ENCODE results near the gene PARP16.

The PARP16 gene

DNA sequence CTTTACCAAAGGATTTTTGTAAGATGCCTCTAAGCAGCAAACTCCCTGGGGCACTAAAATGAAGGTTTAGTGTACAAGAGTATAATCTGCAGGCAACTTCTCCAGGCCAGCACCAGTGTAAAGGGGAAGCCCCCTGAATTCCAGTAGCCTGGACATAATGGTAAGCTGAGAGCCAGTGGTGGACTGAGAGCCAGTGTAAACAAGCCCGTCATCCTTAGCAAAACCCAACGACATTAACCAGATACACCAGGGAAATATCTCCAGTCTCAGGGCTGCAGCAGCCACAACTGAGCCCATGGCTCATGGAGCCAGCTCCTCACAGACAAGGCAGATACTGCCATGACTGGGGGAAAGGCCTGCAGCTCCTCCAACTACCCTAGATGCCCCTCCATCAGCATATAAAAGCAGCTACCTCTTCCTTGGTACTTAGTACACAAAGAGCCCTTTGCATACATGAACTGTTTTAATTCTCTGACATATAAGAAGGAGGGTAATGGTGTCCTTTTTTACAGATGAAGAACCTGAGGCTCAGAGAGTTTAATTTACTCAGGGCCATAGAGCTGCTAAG, 21.7 kb downstream of the PARP16 start:
- H3K9ac ChIP-seq (ENCODE audit: low read depth, low read length, poor library complexity, severe bottlenecking), result no peak overlapping the region
- H3K36me3 ChIP-seq (ENCODE audit: insufficient read depth, low read length), result peaks cover 67% of the 10 kb centered on the region; the same call in 1 of the 2 replicates
- H3K79me2 ChIP-seq (ENCODE audit: insufficient read depth, low read length), result no peaks in the 10 kb centered on the region
- H4K20me1 ChIP-seq (ENCODE audit: insufficient read depth, low read length, poor library complexity, severe bottlenecking), result no peaks in the 10 kb centered on the region
- H2AFZ ChIP-seq (ENCODE audit: low read length), result no peak overlapping the region
- H3K4me2 ChIP-seq (ENCODE audit: low read depth, low read length, poor library complexity, severe bottlenecking), result no peak overlapping the region
- TF ChIP-seq EZH2phosphoT487 (IDR thresholded peaks at IDR 0.05; ENCODE audit: borderline replicate concordance) (no peak), CTCF (conservative IDR thresholded peaks at IDR 0.05; ENCODE audit: low read length) (no peak)
- no peaks in the 10 kb centered on the region for H3K9me3 ChIP-seq (ENCODE audit: insufficient read depth, low read depth, low read length)
- H3K4me3 ChIP-seq (ENCODE audit: low read length, poor library complexity, severe bottlenecking), result no peak overlapping the region
- no peaks in the 10 kb centered on the region for H3K9me2 ChIP-seq (replicated peaks; ENCODE audit: low read depth, low read length)
- H3K4me1 ChIP-seq (ENCODE audit: insufficient read depth, low read length, poor library complexity, severe bottlenecking), result no peaks in the 10 kb centered on the region
- H3F3A ChIP-seq (ENCODE audit: low read depth), result no peaks in the 10 kb centered on the region
- H3K27me3 ChIP-seq (ENCODE audit: insufficient read depth, low read length, poor library complexity, severe bottlenecking), result no peaks in the 10 kb centered on the region

GRCh38 chr15:65263313-65263712, 23.4 kb downstream of the PARP16 start:
- Histone ChIP-seq H3K4me1 (ENCODE audit: insufficient read depth, low read length, poor library complexity, severe bottlenecking) (no peaks in the 10 kb centered on the region), H3K4me2 (ENCODE audit: low read depth, low read length, poor library complexity, severe bottlenecking) (no peak overlapping the region), H3K27me3 (ENCODE audit: insufficient read depth, low read length, poor library complexity, severe bottlenecking) (no peaks in the 10 kb centered on the region), H4K20me1 (ENCODE audit: insufficient read depth, low read length, poor library complexity, severe bottlenecking) (no peaks in the 10 kb centered on the region), H3K4me3 (ENCODE audit: low read length, poor library complexity, severe bottlenecking) (no peak overlapping the region), H3K9me2 (replicated peaks; ENCODE audit: low read depth, low read length) (no peaks in the 10 kb centered on the region), H3K9ac (ENCODE audit: low read depth, low read length, poor library complexity, severe bottlenecking) (no peak overlapping the region), H3K9me3 (ENCODE audit: insufficient read depth, low read depth, low read length) (no peaks in the 10 kb centered on the region), H3F3A (ENCODE audit: low read depth) (no peaks in the 10 kb centered on the region), H3K79me2 (ENCODE audit: insufficient read depth, low read length) (no peaks in the 10 kb centered on the region), H2AFZ (ENCODE audit: low read length) (no peak overlapping the region), H3K36me3 (ENCODE audit: insufficient read depth, low read length) (peaks cover 72% of the 10 kb centered on the region; the same call in 1 of the 2 replicates)
- no peak for TF ChIP-seq EZH2phosphoT487 (IDR thresholded peaks at IDR 0.05; ENCODE audit: borderline replicate concordance)
- TF ChIP-seq CTCF (conservative IDR thresholded peaks at IDR 0.05; ENCODE audit: low read length), result no peak

DNA sequence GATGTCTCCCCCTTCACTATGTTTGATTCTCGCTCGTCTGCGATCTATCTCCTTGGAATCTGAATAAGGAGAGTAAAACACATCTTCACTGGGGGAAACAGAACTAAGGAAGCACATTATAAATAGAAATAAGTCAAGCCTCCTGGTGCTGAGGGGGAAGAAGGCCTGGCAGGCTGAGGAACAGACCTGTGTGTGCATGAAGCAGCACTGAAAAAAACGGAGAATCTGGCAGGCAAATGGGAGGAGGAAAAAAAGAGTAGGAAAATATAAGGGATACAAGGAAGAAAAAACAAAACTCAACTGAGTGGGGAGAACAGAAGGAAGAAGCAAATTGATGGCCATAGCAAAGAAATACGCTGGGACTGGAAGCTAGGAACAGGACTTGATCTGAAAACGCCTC, 25.7 kb downstream of the PARP16 start:
- Histone ChIP-seq H3K4me2 (ENCODE audit: low read depth, low read length, poor library complexity, severe bottlenecking) (no peak overlapping the region), H3K4me1 (ENCODE audit: insufficient read depth, low read length, poor library complexity, severe bottlenecking) (no peaks in the 10 kb centered on the region), H3K9me2 (replicated peaks; ENCODE audit: low read depth, low read length) (no peaks in the 10 kb centered on the region), H3K9me3 (ENCODE audit: insufficient read depth, low read depth, low read length) (no peaks in the 10 kb centered on the region), H3K4me3 (ENCODE audit: low read length, poor library complexity, severe bottlenecking) (no peak overlapping the region), H3K9ac (ENCODE audit: low read depth, low read length, poor library complexity, severe bottlenecking) (no peak overlapping the region), H3K27me3 (ENCODE audit: insufficient read depth, low read length, poor library complexity, severe bottlenecking) (no peaks in the 10 kb centered on the region), H3K36me3 (ENCODE audit: insufficient read depth, low read length) (peaks cover 74% of the 10 kb centered on the region; the same call in 1 of the 2 replicates), H2AFZ (ENCODE audit: low read length) (no peak overlapping the region), H4K20me1 (ENCODE audit: insufficient read depth, low read length, poor library complexity, severe bottlenecking) (no peaks in the 10 kb centered on the region), H3K79me2 (ENCODE audit: insufficient read depth, low read length) (no peaks in the 10 kb centered on the region), H3F3A (ENCODE audit: low read depth) (no peaks in the 10 kb centered on the region)
- TF ChIP-seq EZH2phosphoT487 (IDR thresholded peaks at IDR 0.05; ENCODE audit: borderline replicate concordance), result no peak
- TF ChIP-seq CTCF (conservative IDR thresholded peaks at IDR 0.05; ENCODE audit: low read length), result no peak

All from Loucy (cell line).